ENCODE measurements around the gene RTL1.

Gene RTL1

DNA sequence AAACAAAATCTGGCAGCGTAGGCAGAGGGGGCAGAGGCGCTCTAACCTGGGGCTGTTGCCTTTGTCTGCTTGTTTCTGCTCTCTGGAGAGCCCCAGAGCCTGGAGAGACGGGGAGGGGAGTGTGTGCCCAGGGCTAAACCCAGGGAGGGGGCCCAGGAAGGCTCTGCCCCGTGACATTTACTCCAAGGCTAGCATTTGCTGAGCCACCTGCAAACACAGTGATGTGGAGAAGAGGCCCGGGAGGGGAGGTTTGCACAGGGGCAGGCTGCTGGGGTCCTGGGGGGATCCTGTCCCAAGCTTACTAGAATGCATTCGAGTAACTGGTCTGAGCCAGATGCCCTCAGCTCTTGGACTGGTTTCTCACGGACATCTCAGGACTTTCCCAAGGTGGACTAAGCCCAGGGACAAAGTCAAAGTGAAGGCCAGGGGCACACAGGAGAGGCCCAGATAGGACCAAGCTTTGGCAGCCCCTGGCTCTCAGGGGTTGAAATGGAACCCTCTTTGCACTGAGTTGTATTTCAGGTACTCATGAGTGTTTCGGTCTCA lies 65.6 kb downstream of the RTL1 start:
- Histone ChIP-seq H3K4me1 (ENCODE audit: insufficient read depth, low read length) (no peaks in the 10 kb centered on the region), H3K27ac (ENCODE audit: low read length) (no peak overlapping the region), H3K4me3 (ENCODE audit: low read depth in 1 of 2, low read length in 2 of 2) (no peak overlapping the region), H3K79me2 (ENCODE audit: insufficient read depth, low read length) (no peaks in the 10 kb centered on the region), H3K27me3 (ENCODE audit: insufficient read depth, low read length, poor library complexity) (peaks cover 10% of the 10 kb centered on the region), H2AFZ (ENCODE audit: low read depth, low read length) (no peak overlapping the region), H3K4me2 (ENCODE audit: insufficient read depth, low read length) (no peak overlapping the region), H3K9me3 (ENCODE audit: insufficient read depth, low read length, severe bottlenecking) (no peaks in the 10 kb centered on the region), H4K20me1 (ENCODE audit: insufficient read depth, low read length) (0 out of 2 replicates have a peak, but pooled peaks cover 5% of the 10 kb centered on the region), H3K36me3 (ENCODE audit: insufficient read depth, low read length) (no peaks in the 10 kb centered on the region), H3K9ac (ENCODE audit: low read depth, low read length) (no peak overlapping the region)
- TF ChIP-seq CTCF (IDR thresholded peaks at IDR 0.05; ENCODE audit: borderline replicate concordance, extremely low read depth, low read length, poor library complexity, severe bottlenecking) = no peak
- TF ChIP-seq EZH2 (IDR thresholded peaks at IDR 0.05; ENCODE audit: borderline replicate concordance, low read depth, low read length, severe bottlenecking) = no peak
- no peak for ATAC-seq (ENCODE audit: insufficient read depth, low read depth)
- no peak for DNase-seq

DNA sequence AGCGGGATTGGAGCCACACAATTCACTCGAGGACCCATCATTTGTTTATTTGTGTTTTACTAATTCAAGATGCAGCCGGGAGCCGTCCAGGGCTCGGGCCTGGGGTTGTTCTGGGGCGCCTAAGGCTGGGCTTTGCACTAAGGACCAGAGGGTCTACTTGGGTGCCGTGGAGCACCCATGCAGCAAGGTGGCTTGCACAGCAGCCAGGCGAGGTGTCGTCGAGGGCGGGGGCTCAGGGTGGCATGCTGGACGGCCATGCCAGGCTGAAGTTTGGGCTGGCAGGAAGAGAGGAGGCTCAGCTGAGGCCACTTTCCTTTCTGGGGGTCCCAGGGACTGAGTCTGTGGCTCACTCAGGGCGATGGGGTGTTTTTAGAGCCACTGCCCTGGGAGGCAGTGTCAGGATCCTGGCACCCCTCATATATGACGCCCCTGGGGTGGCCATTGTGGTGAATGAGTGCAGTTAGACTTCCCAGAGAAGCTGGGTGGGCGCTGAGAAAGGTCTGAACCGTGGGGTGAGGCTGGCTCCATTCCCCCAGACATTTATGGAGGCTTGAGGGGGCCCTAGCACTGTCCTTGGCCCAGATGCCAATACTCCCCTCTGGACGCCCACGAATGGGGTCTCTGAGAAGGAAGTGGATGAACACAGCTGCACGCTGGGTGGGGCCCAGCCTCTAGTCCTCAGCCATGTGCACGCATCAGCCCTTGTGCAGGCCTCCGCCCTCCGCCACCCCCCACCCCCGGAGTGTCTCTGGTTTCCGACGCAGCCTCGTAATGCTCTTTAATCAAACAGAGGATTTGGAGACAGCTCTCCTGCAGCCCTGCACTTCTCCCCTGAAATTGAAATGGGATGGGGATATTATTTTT lies 66.3 kb downstream of the RTL1 start:
- no peaks in the 10 kb centered on the region for H3K4me1 ChIP-seq (ENCODE audit: insufficient read depth, low read length)
- TF ChIP-seq CTCF (IDR thresholded peaks at IDR 0.05; ENCODE audit: borderline replicate concordance, extremely low read depth, low read length, poor library complexity, severe bottlenecking) = no peak
- no peak for TF ChIP-seq EZH2 (IDR thresholded peaks at IDR 0.05; ENCODE audit: borderline replicate concordance, low read depth, low read length, severe bottlenecking)
- ATAC-seq (ENCODE audit: insufficient read depth, low read depth) = no peak
- H2AFZ ChIP-seq (ENCODE audit: low read depth, low read length) = no peak overlapping the region
- H3K36me3 ChIP-seq (ENCODE audit: insufficient read depth, low read length) = no peaks in the 10 kb centered on the region
- no peak overlapping the region for H3K9ac ChIP-seq (ENCODE audit: low read depth, low read length)
- H3K4me2 ChIP-seq (ENCODE audit: insufficient read depth, low read length) = no peak overlapping the region
- no peak overlapping the region for H3K27ac ChIP-seq (ENCODE audit: low read length)
- H3K79me2 ChIP-seq (ENCODE audit: insufficient read depth, low read length) = no peaks in the 10 kb centered on the region
- no peak overlapping the region for H3K4me3 ChIP-seq (ENCODE audit: low read depth in 1 of 2, low read length in 2 of 2)
- H3K9me3 ChIP-seq (ENCODE audit: insufficient read depth, low read length, severe bottlenecking) = no peaks in the 10 kb centered on the region
- no peak for DNase-seq
- H4K20me1 ChIP-seq (ENCODE audit: insufficient read depth, low read length) = 0 out of 2 replicates have a peak, but pooled peaks cover 5% of the 10 kb centered on the region
- peaks cover 10% of the 10 kb centered on the region for H3K27me3 ChIP-seq (ENCODE audit: insufficient read depth, low read length, poor library complexity)

- H3K4me3 ChIP-seq (ENCODE audit: low read depth in 1 of 2, low read length in 2 of 2) = no peak overlapping the region
- H3K4me1 ChIP-seq (ENCODE audit: insufficient read depth, low read length) = no peaks in the 10 kb centered on the region
- no peak overlapping the region for H2AFZ ChIP-seq (ENCODE audit: low read depth, low read length)
- H3K27me3 ChIP-seq (ENCODE audit: insufficient read depth, low read length, poor library complexity) = peaks cover 12% of the 10 kb centered on the region
- DNase-seq (no peak), ATAC-seq (ENCODE audit: insufficient read depth, low read depth) (no peak)
- H3K9ac ChIP-seq (ENCODE audit: low read depth, low read length) = no peak overlapping the region
- no peaks in the 10 kb centered on the region for H3K36me3 ChIP-seq (ENCODE audit: insufficient read depth, low read length)
- no peaks in the 10 kb centered on the region for H3K9me3 ChIP-seq (ENCODE audit: insufficient read depth, low read length, severe bottlenecking)
- TF ChIP-seq CTCF (IDR thresholded peaks at IDR 0.05; ENCODE audit: borderline replicate concordance, extremely low read depth, low read length, poor library complexity, severe bottlenecking) = no peak
- no peak for TF ChIP-seq EZH2 (IDR thresholded peaks at IDR 0.05; ENCODE audit: borderline replicate concordance, low read depth, low read length, severe bottlenecking)
- 0 out of 2 replicates have a peak, but pooled peaks cover 5% of the 10 kb centered on the region for H4K20me1 ChIP-seq (ENCODE audit: insufficient read depth, low read length)
- no peak overlapping the region for H3K27ac ChIP-seq (ENCODE audit: low read length)
- H3K4me2 ChIP-seq (ENCODE audit: insufficient read depth, low read length) = no peak overlapping the region
- H3K79me2 ChIP-seq (ENCODE audit: insufficient read depth, low read length) = no peaks in the 10 kb centered on the region
Observed at GRCh38 chr14:100836311-100836805, 67.2 kb downstream of the RTL1 start.

Data from DND-41 (cell line).